SU-DHL-6 (cell line): ENCODE measurements around the gene CAMKK2.

ENCODE experiments used
- H2AFZ ChIP-seq: fragments of 200-600 bp; sonication (generic); 2 replicates; pipeline ENCODE4 v1.6.1; 2014; ENCODE audit warnings: low read depth, mild to moderate bottlenecking, moderate library complexity, mixed read lengths, antibody characterized with exemption, low read length; ENCODE audit not compliant: severe bottlenecking
- H3F3A ChIP-seq: fragments of 200-600 bp; shearing (Covaris generic); 2 replicates; pipeline ENCODE4 v1.6.0; 2016; ENCODE audit warnings: antibody characterized with exemption, mild to moderate bottlenecking; ENCODE audit not compliant: insufficient read depth
- H3K27ac ChIP-seq: fragments of 200-600 bp; sonication (generic); 2 replicates; pipeline ENCODE4 v1.5.1; 2016; ENCODE audit warnings: low read depth, mild to moderate bottlenecking, low read length, moderate library complexity, mixed read lengths
- H3K27me3 ChIP-seq: fragments of 200-600 bp; sonication (generic), shearing (Covaris generic); 2 replicates; pipeline ENCODE4 v1.6.0; 2014; ENCODE audit warnings: mild to moderate bottlenecking, low read length
- H3K36me3 ChIP-seq: fragments of 200-600 bp; sonication (generic); 2 replicates; pipeline ENCODE4 v1.6.1; 2014; ENCODE audit warnings: mild to moderate bottlenecking, low read length, mixed read lengths
- H3K4me2 ChIP-seq: fragments of 300-600, 200-600 bp; shearing (Covaris generic), sonication (generic); 2 replicates; pipeline ENCODE4 v1.6.0; 2014; ENCODE audit warnings: low read length, low read depth, mild to moderate bottlenecking; ENCODE audit not compliant: poor library complexity, severe bottlenecking
- H3K4me3 ChIP-seq: fragments of 200-600 bp; sonication (generic); 2 replicates; pipeline ENCODE4 v1.5.1; 2014; ENCODE audit warnings: antibody characterized with exemption, low read length, mild to moderate bottlenecking, mixed read lengths; ENCODE audit not compliant: insufficient read depth, poor library complexity, severe bottlenecking
- H3K79me2 ChIP-seq: fragments of 200-600 bp; sonication (generic); 2 replicates; pipeline ENCODE4 v1.6.1; 2014; ENCODE audit warnings: mild to moderate bottlenecking, low read length, moderate library complexity; ENCODE audit not compliant: insufficient read depth
- H3K9ac ChIP-seq: fragments of 200-600 bp; sonication (generic); 2 replicates; pipeline ENCODE4 v1.7.0; 2014; ENCODE audit warnings: mild to moderate bottlenecking, low read length
- H3K9me2 ChIP-seq: fragments of 200-600 bp; sonication (generic); replicated peaks from 2 replicates; pipeline ENCODE4 v1.6.1; 2014; ENCODE audit warnings: low read length; ENCODE audit not compliant: insufficient read depth
- H3K9me3 ChIP-seq: fragments of 200-600 bp; sonication (generic); 2 replicates; pipeline ENCODE4 v1.6.1; 2014; ENCODE audit warnings: low read length, mixed read lengths; ENCODE audit not compliant: insufficient read depth
- H4K20me1 ChIP-seq: fragments of 200-600 bp; sonication (generic); 2 replicates; pipeline ENCODE4 v1.6.1; 2014; ENCODE audit warnings: low read depth, mild to moderate bottlenecking, antibody characterized with exemption, low read length, moderate library complexity, mixed read lengths
- CTCF ChIP-seq: fragments of 200-600 bp; sonication (generic); IDR thresholded peaks from one replicate; pipeline ENCODE4 v1.5.1; 2017; ENCODE audit warnings: antibody characterized with exemption, mild to moderate bottlenecking, low read length, moderate library complexity; ENCODE audit not compliant: insufficient read depth, poor library complexity, severe bottlenecking
- EZH2phosphoT487 ChIP-seq: fragments of 200-600 bp; sonication (generic), shearing (Covaris generic); conservative IDR thresholded peaks from 2 replicates; pipeline ENCODE4 v1.6.1; 2018; ENCODE audit warnings: mild to moderate bottlenecking, antibody characterized with exemption, low read length, moderate library complexity, mixed read lengths

Gene CAMKK2

GRCh38 chr12:121224591-121224990, 71.9 kb downstream of the CAMKK2 start:
- Histone ChIP-seq H4K20me1 (no peaks in the 10 kb centered on the region), H3K9me3 (no peaks in the 10 kb centered on the region), H3K9me2 (no peaks in the 10 kb centered on the region), H3K36me3 (no peaks in the 10 kb centered on the region), H3K9ac (no peak overlapping the region), H2AFZ (no peak overlapping the region), H3K27ac (no peak overlapping the region), H3F3A (no peaks in the 10 kb centered on the region), H3K4me3 (no peak overlapping the region), H3K4me2 (no peak overlapping the region), H3K79me2 (no peaks in the 10 kb centered on the region), H3K27me3 (no peaks in the 10 kb centered on the region)
- no peak for TF ChIP-seq EZH2phosphoT487
- no peak for TF ChIP-seq CTCF

- Histone ChIP-seq H3K36me3 (no peaks in the 10 kb centered on the region), H4K20me1 (no peaks in the 10 kb centered on the region), H3K4me2 (no peak overlapping the region), H3F3A (no peaks in the 10 kb centered on the region), H3K79me2 (no peaks in the 10 kb centered on the region), H3K4me3 (no peak overlapping the region), H2AFZ (no peak overlapping the region), H3K9ac (no peak overlapping the region), H3K9me3 (no peaks in the 10 kb centered on the region), H3K27me3 (no peaks in the 10 kb centered on the region), H3K9me2 (no peaks in the 10 kb centered on the region), H3K27ac (no peak overlapping the region)
- no peak for TF ChIP-seq CTCF
- no peak for TF ChIP-seq EZH2phosphoT487
These were observed 72.9 kb downstream of the CAMKK2 start for GRCh38 chr12:121223292-121224285.

- Histone ChIP-seq H3K9ac (no peak overlapping the region), H3F3A (no peaks in the 10 kb centered on the region), H3K9me3 (no peaks in the 10 kb centered on the region), H3K27ac (no peak overlapping the region), H4K20me1 (no peaks in the 10 kb centered on the region), H3K4me2 (no peak overlapping the region), H3K4me3 (no peak overlapping the region), H3K36me3 (no peaks in the 10 kb centered on the region), H3K27me3 (no peaks in the 10 kb centered on the region), H3K9me2 (no peaks in the 10 kb centered on the region), H3K79me2 (no peaks in the 10 kb centered on the region), H2AFZ (no peak overlapping the region)
- no peak for TF ChIP-seq EZH2phosphoT487
- no peak for TF ChIP-seq CTCF
These were observed 73.7 kb downstream of the CAMKK2 start for GRCh38 chr12:121222847-121223246.
